ENCODE results near the gene MVB12B.
A peak's percentile ranks its signal among the peaks of the same experiment; 100 is the strongest.

Gene MVB12B

DNA sequence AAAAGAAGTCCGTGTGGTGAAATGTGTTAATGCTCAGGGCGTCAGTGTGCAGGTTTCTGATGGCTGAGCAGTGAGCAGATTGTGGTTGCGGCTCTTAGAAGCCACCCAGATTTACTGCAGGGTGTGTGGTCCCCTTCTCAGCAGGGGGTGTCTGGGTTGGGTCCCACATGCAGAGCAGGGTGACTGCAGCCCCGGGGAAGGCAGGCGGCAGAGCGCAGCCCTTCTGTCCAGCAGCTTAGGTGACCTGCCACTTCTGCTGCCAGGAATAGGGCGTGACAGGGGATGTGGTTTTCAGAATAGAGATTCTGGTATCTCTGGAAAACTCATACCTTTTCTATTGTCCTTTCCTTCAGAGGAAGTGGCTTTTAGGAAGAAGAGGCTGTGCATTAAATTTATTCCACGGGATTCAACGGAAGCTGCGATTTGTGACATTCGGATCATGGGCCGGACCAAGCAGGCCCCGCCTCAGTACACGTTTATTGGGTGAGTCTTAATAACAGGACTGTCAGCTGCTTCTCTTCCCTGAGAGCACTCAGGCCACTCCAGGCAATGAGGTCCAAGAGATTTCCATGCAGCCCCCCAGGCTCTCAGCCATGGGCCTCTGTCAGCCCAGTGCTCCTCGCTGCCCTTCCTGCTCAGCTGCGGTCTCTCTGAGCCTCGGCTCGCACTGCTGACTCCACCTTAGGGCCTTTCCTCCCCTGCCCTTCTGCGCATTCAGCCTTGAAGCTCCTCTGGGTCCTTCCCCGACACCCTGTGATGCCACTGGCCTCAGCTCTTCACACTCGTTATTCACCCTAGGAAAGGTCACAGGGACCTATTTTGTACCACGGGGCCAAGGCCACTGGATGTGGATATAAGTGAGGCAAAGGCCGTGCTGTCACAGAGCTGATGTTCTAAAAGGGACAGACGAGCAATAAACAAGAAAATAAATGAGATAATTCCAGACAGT lies 65.4 kb downstream of the MVB12B start:
- TF ChIP-seq, protein P1, sequence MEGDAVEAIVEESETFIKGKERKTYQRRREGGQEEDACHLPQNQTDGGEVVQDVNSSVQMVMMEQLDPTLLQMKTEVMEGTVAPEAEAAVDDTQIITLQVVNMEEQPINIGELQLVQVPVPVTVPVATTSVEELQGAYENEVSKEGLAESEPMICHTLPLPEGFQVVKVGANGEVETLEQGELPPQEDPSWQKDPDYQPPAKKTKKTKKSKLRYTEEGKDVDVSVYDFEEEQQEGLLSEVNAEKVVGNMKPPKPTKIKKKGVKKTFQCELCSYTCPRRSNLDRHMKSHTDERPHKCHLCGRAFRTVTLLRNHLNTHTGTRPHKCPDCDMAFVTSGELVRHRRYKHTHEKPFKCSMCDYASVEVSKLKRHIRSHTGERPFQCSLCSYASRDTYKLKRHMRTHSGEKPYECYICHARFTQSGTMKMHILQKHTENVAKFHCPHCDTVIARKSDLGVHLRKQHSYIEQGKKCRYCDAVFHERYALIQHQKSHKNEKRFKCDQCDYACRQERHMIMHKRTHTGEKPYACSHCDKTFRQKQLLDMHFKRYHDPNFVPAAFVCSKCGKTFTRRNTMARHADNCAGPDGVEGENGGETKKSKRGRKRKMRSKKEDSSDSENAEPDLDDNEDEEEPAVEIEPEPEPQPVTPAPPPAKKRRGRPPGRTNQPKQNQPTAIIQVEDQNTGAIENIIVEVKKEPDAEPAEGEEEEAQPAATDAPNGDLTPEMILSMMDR (conservative IDR thresholded peaks at IDR 0.05), result no peak
- no peak overlapping the region for H3K27ac ChIP-seq

DNA sequence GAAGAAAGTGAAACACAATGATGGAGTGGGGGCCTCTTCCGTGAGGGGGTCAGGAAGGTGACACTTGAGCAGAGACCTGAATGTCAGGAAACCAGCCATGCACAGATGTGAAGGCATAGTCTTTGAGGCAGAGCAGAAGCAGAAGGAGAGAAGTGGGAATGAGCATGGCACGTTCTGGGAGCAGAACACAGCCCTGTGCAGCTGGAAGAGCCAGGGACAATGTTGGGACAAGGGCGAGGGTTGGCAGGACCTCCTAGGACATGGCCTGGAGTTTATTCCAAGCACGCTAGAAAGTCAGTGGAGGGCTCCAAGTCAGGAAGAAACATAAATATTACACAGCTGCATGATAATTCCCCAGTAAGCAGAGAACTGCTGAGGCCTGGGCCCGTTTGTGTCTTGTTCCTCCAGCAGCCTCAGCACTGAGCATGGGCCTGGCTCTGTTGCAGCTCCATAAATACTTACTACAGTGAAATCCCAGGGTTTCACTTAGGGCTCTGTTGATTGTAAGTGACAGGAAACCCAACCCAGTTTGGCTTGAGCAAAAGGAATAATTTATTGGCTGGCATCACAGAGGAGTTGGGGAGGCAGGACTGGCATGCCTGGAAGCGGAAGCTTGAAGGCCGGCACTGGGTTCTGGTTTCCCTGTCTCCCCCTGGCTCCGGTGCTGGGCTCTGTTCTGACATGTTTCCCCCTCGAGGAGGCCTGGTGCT lies 66.2 kb downstream of the MVB12B start:
- TF ChIP-seq, protein P1 (conservative IDR thresholded peaks at IDR 0.05), result no peak
- no peak overlapping the region for H3K27ac ChIP-seq

DNA sequence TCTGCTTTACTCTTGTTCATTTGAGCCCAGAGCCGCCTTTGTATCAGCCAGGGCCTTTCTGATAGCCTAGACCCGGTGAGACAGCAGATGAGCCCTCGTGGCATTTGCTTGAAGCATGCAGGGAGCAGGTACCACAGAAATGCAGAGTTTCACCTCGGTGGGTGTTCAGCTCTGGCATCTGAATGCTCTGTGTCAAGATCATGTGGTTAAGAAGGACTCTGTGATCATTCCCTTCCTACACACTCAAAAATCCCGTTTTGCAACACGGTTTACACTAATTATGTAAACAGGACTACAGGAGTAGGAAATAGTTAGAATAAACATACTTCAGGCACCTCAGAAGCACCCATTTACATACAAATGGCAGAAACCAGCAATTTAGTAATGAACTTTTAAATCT lies 67.2 kb downstream of the MVB12B start:
- TF ChIP-seq, protein P1 (conservative IDR thresholded peaks at IDR 0.05), result no peak
- H3K27ac ChIP-seq, result no peak overlapping the region

DNA sequence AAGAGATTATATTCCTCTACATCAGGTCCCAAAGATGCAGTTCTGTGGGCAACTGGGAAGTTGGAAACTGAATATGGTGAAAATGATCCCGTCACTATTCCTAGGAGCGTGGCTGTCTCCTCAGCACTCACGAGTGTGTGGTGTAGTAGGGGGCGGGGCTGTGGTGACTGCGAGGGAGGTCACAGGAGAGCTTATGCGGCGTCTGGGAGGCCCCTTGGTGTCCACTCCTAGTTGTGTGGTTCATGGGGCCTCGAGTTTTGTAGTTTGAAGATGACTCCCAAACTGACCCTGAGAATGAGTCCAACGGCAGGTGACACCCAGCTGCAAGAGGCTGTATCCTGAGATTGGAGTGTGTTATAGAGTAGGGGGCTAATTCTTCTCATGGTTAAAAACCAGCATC lies 68.2 kb downstream of the MVB12B start:
- no peak overlapping the region for H3K27ac ChIP-seq
- TF ChIP-seq, protein P1 (conservative IDR thresholded peaks at IDR 0.05), result no peak

DNA sequence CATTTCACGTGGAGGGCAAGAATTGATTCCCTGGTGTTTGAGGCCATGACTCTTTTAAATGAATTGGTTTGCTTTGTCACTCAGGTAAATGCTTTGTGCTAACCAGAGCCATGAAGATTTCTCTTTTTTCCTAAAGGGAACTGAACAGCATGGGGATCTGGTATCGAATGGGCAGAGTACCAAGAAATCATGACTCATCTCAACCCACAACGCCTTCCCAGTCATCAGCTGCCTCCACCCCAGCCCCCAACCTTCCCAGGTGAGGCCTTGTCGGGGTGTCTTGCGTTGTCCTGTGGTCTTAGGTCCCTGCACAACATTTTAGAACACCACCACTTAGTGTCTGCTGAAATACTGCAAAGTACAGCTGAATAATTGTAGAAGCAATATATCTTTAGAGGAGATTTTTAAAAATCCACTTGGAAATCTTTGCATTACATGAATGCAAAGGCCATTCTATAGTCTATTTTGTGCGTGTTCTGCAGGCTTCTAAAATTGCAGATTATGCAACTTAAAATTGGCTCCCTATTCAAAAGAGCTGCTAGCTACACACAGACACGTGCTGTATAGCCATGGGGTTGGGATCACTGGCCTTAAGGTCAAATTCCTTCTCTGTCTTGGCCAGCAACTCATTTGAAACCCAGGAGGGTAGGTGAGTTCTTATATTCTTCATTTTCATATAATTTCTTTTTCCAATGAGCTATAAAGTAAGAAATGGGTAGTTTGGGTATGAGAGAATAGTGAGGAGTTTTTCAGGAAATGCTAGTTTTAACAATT lies 69.0 kb downstream of the MVB12B start:
- TF ChIP-seq, protein P1 (conservative IDR thresholded peaks at IDR 0.05), result no peak
- no peak overlapping the region for H3K27ac ChIP-seq

DNA sequence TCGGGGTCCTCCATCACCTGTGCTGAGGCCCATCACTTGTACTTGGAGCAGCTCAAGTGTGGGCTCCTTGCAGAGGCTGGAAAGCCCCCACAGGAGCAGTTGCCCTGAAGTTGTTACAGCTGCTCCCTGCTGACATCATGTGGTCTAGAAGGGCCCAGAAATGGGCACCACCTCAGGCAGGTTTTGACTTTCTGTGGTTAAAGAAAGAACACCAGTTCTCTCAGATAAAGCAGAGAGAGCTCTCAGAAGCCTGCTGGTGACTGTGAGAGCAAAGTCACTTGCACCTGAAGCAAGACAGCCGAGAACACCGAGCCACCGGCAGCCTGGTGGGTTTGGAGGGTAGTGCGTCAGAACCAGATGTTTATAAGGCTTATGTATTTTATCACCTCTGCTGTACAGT lies 70.4 kb downstream of the MVB12B start:
- no peak overlapping the region for H3K27ac ChIP-seq
- TF ChIP-seq, protein P1 (conservative IDR thresholded peaks at IDR 0.05), result peak; percentile 40
